NCI-H526 (cell line): ENCODE data around the gene ACE.

Experiments used
- DNase-seq, 2 experiments: peaks; one replicate each; lab custom pipeline; 2025; lab: John Stamatoyannopoulos, UW

ACE gene

DNA sequence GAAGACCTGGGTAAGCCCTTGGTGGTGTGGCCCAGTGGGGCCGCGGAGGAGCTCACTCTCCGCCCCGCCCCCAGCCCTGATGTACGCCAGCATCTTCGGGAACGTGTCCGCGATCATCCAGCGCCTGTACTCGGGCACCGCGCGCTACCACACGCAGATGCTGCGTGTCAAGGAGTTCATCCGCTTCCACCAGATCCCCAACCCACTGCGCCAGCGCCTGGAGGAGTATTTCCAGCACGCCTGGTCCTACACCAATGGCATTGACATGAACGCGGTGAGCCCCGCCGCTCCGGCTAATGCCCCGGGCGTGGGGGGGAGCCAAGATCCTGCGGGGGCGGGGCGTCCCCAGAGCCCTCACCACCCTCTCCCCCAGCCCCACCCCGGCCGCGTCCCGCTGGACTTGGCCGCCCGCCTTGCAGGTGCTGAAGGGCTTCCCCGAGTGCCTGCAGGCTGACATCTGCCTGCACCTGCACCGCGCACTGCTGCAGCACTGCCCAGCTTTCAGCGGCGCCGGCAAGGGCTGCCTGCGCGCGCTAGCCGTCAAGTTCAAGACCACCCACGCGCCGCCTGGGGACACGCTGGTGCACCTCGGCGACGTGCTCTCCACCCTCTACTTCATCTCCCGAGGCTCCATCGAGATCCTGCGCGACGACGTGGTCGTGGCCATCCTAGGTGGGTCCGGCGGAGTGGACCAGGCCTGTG is 61.3 kb downstream of the ACE start:
- DNase-seq, result peak; percentile 21 to 76

DNA sequence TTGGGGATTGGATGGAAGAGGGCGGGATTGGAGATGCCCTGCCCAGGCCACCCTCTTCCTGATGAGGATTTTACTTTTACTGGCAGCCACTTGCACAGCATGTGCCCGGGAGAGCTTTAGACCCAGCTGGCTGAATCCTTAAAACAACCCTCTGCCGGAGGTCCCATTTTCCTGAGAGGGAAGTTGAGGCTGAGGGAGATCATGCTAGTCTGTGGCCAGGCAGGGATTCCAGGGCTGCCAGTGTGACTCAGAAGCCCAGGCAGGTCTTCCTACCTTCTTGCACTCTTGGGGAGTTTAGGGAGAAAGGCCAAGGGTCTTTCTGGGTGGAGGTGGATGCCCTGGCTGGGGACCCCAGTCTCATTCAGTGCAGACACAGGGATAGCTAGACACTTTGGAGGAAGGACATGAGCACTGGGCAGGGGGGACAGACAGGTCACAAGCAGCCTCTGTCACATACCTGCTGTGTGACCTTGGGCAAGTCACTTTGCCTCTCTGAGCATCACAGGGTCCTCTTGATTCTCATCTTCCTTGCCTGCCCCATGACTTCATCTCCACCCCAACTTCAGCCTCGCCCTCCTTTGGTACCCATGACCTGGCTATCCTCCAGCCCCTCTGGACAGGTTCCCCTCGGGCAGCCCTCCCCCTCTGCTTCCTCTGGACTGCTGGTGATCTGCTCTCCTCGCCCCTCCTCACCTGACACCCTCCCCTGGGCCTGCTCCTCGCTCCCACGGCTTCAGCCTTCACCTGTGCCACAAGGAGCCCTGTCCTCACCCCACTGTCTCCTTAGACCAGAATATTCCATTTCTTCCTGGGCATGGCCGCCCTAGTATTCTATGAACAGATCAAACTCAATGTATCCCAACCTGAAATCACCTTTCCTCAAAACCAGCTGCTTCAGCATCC is 62.1 kb downstream of the ACE start:
- no peak for DNase-seq

DNA sequence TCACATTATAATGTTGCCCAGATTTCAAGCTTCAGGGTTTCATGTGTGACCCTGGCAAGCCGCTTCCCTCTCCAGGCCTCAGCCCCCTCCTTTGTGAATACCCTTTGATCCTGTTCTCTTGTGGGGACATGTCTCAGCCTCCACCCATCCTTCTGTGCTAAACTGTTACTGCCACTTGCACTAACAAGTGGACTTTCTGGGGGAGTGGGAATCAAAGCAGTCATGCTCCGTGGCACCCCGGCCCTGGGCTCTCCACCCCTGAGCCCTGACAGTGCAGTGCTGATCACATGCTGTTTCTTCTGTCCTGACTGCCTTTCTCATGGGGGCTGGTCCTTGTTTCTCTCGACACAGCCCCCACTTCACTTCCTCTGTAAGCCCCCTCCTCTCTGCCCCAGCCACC is 63.7 kb downstream of the ACE start:
- DNase-seq, result no peak

DNA sequence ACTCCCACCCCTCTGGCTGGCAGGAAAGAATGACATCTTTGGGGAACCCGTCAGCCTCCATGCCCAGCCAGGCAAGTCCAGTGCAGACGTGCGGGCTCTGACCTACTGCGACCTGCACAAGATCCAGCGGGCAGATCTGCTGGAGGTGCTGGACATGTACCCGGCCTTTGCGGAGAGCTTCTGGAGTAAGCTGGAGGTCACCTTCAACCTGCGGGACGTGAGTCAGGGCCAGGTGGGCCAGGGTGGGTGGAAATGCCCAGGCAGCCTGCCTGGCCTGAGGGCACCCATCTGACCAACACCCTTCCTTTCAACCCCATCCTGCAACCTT is 65.3 kb downstream of the ACE start:
- no peak for DNase-seq

DNA sequence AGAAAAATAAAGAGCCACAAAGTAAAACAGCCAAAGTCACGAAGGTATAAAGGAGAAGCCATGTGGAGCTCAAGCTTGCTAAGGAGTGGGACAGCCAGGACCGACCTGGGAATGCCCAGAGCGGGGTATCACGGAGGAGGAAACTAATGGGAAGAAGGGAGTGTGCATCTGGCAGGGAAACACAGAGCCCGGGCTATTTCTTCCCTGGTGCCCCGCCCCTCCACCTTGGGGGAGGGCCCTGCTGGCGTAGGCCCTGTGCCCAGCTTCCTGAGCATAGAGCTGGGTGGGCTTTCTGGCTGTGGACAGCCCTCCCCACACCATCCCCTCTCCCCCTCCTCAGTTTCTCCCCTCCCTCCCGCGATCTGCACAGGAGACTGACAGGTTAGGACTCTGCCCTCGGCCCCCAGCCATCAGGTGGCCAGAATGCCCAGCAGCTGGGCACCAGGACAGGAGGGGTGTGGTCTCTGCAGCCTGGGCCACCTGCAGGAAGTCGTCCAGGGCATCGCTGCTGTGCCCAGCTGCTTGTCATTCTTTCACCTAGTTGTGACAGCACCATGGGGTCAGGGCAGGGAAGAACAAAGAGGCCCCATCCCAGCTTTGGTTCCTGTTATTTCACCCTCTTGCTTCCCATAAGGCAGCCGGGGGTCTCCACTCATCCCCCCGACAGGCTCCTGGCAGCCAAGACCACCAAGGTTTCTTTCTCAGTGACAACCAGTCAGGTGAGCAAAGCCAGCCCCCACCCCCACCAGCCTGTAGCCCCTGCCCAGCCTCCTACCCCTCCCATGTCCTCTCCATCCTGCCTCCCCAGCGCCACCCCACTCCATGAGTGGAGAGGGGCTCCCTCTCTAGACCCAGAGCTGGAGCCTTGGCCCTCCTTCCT is 66.3 kb downstream of the ACE start:
- peak in 1 of 2 experiments; percentile 24 for DNase-seq

DNA sequence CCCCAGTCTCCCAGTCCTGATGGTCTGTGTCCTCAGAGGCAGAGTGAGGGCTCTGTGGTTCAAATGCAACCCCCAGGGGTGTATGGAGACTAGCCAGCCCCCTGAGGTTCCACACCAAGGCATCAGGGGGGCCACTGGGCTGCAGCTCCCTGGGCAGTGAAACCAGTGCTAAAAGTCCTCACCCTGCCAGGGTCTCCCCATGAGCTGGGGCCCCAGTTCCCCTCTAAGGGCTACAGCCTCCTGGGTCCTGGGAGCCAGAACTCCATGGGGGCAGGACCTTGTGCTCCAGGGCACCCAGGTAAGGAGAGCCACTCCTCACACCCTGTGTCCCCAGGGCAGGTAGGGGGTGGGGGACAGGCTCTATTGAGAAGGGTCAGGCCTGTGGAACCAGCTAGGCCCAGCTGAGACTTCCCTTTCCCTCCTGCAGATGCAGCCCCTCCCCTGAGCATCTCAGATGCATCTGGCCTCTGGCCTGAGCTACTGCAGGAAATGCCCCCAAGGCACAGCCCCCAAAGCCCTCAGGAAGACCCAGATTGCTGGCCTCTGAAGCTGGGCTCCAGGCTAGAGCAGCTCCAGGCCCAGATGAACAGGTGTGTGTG is 67.1 kb downstream of the ACE start:
- no peak for DNase-seq

DNA sequence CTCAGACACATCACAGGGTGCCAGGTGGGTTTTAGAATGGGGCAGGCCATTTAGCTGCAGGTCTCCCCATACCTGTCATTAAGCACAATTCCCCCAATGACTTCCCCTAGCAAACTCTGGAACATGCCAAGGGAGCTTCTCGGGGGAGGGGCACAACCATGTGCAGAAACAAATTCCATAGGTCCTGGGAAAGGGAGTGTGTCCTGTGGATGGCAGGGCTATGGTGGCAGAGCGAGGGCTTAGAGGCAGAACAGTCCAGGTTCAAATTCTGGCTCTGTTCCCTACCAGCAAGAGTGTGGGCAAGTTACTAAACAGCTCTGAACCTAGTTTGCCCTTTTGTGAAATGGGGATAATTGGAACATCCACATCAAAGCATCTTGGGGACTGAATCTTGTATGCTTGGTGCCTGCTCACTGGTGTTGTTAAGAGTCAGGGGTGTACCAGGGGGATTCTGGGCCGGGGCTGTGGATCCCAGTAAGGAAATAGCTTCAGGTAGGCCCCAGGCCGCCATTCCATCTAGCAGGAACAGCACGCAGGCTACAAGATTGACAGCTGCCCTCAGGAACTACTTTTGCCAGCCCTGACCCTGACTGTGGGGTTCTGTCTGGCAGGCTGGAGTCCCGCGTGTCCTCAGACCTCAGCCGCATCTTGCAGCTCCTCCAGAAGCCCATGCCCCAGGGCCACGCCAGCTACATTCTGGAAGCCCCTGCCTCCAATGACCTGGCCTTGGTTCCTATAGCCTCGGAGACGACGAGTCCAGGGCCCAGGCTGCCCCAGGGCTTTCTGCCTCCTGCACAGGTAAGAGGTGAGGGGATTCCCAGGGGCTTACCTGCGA is 67.8 kb downstream of the ACE start:
- DNase-seq, result no peak

DNA sequence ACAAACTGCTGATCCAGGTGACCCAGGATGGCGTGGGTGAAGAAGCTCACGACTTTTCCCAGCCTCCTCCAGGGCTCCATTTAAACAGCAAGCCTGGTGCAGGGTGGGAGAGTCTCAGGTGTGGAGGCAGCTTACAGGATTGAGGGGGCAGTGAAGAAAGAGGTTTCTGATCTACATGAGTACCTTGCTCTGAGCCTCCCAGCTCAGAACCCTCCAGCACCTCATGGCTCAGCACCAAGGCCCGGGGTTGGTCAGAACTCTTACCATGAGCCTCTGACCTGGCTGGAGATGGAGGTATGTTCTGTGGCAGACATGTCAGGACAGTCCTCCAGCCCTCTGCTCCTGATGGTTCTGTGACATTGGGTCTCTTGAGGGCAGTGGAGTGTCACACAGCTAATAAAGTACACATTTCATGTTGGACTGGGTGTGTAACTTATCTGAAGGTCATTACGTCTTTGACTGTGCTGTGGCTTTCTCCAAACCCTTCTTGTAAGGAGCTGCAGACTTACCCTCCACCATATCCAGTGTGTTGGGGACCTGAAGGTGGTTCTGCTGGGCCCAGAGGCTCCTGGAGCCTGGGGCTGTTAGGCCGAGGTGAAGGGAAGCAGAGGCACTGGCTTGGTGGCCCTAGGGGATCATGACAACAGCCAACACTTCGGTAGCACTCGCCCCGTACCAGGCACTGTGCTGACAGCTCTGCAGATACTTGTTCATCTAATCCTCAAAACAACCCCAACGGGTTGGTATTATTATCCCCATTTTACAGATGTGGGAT is 69.6 kb downstream of the ACE start:
- no peak for DNase-seq

DNA sequence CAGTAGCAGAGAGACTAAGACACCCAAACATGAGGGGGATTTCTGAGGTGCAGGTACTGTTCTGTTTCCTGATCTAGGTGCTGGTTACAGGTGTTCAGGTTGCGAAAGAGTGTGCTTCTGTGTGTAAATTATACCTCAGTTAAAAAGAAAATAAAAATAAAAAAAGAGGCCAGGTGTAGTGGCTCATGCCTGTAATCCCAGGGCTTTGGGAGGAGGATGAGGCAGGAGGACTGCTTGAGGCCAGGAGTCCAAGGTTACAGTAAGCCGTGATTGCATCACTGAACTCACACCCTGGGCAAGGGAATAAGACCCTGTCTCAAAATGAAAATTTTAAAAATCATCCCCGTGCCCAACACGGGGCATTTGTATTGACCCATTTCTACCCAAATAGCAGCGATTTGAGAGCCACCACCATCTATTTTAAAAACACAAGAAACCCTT is 70.2 kb downstream of the ACE start:
- no peak for DNase-seq
